ENCODE results near the gene C1QTNF8. TPM values are rescaled to one million over a fixed set of nuclear protein-coding genes. Genes with fewer than 3 reads are reported as not detected.

The C1QTNF8 gene
- total RNA-seq, 1 experiment from 2014 or later, result 0.27 TPM

- BruUV-seq (replicated peaks), result no TSS peak
- H3K4me1 ChIP-seq (ENCODE audit: control insufficient read depth in 1 of 2, insufficient read depth in 2 of 2, low read length in 2 of 2), result peaks cover 12 to 13% of the 10 kb centered on the region in 2 experiments; a peak in 3 of 4 replicates
- H3K9me2 ChIP-seq (ENCODE audit: insufficient read depth), result no peaks in the 10 kb centered on the region
- no peak overlapping the region for H3K27ac ChIP-seq (ENCODE audit: low read depth, low read length)
- no peak overlapping the region for H3K9ac ChIP-seq (ENCODE audit: low read length)
- ATAC-seq (no peak), DNase-seq (ENCODE audit: low read depth, low spot score) (no peak)
- H2AFZ ChIP-seq (ENCODE audit: low read depth, low read length, poor library complexity, severe bottlenecking), result no peak overlapping the region
- H3K4me2 ChIP-seq (ENCODE audit: low read length), result no peak overlapping the region
- no peaks in the 10 kb centered on the region for H4K20me1 ChIP-seq (ENCODE audit: insufficient read depth)
- no peak overlapping the region for H3K4me3 ChIP-seq (replicated peaks in 1 of 2; ENCODE audit: low read depth in 1 of 2, low read length in 2 of 2)
- ChIA-PET POLR2A (no interaction called here), RAD21 (ENCODE audit: low non-redundant PET in 1 of 2, low total read pairs in 2 of 2, uncharacterized antibody in 2 of 2, unreplicated experiment in 2 of 2) (no interaction called here), CTCF (no interaction called here)
- H3K36me3 ChIP-seq (ENCODE audit: control insufficient read depth in 1 of 2, insufficient read depth in 2 of 2, low read length in 2 of 2), result no peaks in the 10 kb centered on the region
- TF ChIP-seq ZBTB33 (IDR thresholded peaks at IDR 0.05; ENCODE audit: extremely low read depth, insufficient replicate concordance, low read length) (no peak), YY1 (IDR thresholded peaks at IDR 0.05; ENCODE audit: extremely low read depth, insufficient replicate concordance, low read depth, low read length) (no peak), EGR1 (IDR thresholded peaks at IDR 0.05; ENCODE audit: low read depth) (no peak), POLR2AphosphoS5 (IDR thresholded peaks at IDR 0.05; ENCODE audit: low read depth, low read length) (no peak), ATF3 (IDR thresholded peaks at IDR 0.05) (no peak), SRF (IDR thresholded peaks at IDR 0.05; ENCODE audit: low read depth) (no peak), REST (IDR thresholded peaks at IDR 0.05; ENCODE audit: low read depth) (no peak)
- H3K9me3 ChIP-seq (ENCODE audit: control insufficient read depth in 1 of 2, insufficient read depth in 1 of 2, low read depth in 1 of 2, low read length in 2 of 2), result no peaks in the 10 kb centered on the region
- H3K79me2 ChIP-seq (ENCODE audit: insufficient read depth, low read length), result no peaks in the 10 kb centered on the region
- intact Hi-C loops (cut with micrococcal nuclease), result no loop called here
- H3K27me3 ChIP-seq (ENCODE audit: insufficient read depth, low read length), result no peaks in the 10 kb centered on the region
Observed at GRCh38 chr16:1127101-1127500, 31.1 kb upstream of the C1QTNF8 start.
